ENCODE data around the gene GRAMD2B. TPM values are rescaled to one million over a fixed set of nuclear protein-coding genes. Genes with fewer than 3 reads are reported as not detected.

GRAMD2B gene
- total RNA-seq, 1 donor = 113 TPM

DNA sequence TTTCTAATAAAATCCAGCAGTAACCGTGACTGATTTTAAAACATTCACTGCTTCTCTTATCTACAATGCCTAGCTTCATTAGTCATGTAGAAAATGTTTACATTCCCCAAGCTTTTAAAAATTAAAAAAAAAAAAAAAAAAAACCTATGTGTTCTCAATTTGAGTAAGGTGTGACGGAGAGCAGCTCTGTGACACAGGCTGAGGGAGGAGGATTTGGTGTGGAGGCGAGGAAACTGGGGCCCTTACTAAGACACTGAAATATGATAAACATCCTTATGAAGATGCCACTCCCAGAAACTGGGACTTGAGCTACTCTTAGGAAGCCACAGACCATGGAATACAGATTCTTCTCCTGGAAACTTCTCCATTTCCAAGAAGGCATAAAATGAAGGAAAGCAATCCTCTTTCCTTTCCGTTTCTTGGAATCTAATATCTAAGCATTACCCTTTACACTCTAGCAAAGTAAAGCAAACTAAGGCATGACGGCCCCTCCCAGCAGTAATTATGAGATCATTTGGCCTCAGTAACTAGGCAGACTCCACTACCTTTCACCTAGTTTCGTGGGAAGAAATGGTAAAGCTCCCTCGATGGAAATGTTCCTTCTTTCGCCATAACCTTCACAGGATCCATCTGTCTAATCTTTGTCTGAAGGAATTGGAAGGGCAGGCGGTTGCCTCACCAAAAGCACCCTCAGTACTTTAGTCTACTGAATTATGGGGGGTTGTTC, 23.5 kb downstream of the GRAMD2B start:
- DNase-seq (ENCODE audit: low read depth) = peak; percentile 87
- TF ChIP-seq, protein P1, sequence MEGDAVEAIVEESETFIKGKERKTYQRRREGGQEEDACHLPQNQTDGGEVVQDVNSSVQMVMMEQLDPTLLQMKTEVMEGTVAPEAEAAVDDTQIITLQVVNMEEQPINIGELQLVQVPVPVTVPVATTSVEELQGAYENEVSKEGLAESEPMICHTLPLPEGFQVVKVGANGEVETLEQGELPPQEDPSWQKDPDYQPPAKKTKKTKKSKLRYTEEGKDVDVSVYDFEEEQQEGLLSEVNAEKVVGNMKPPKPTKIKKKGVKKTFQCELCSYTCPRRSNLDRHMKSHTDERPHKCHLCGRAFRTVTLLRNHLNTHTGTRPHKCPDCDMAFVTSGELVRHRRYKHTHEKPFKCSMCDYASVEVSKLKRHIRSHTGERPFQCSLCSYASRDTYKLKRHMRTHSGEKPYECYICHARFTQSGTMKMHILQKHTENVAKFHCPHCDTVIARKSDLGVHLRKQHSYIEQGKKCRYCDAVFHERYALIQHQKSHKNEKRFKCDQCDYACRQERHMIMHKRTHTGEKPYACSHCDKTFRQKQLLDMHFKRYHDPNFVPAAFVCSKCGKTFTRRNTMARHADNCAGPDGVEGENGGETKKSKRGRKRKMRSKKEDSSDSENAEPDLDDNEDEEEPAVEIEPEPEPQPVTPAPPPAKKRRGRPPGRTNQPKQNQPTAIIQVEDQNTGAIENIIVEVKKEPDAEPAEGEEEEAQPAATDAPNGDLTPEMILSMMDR (IDR thresholded peaks at IDR 0.05; ENCODE audit: insufficient read depth, low read depth, low read length) = no peak
- no peak overlapping the region for H3K4me3 ChIP-seq (ENCODE audit: low read depth, low read length)

DNA sequence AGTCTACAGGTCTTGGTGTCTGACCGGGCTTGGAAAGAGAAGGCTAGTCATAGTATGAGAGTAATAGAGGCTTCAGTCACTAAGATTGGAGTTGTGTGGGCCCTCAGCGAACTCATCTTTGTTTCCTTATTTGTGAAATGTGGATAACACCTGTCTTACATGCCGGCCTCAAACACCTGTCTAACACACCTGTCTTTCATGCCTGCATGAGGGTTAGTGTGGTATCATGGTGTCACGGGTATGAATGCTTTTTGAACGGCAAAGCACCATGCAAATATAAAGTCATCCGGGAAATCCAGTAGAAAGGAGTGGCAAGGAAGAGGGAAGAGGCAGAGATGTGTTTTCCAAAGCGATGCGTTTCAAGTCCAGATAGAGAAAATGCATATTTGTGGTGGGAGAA, 25.5 kb downstream of the GRAMD2B start:
- no peak overlapping the region for H3K4me3 ChIP-seq (ENCODE audit: low read depth, low read length)
- DNase-seq (ENCODE audit: low read depth) = no peak
- TF ChIP-seq, protein P1 (IDR thresholded peaks at IDR 0.05; ENCODE audit: insufficient read depth, low read depth, low read length) = no peak

DNA sequence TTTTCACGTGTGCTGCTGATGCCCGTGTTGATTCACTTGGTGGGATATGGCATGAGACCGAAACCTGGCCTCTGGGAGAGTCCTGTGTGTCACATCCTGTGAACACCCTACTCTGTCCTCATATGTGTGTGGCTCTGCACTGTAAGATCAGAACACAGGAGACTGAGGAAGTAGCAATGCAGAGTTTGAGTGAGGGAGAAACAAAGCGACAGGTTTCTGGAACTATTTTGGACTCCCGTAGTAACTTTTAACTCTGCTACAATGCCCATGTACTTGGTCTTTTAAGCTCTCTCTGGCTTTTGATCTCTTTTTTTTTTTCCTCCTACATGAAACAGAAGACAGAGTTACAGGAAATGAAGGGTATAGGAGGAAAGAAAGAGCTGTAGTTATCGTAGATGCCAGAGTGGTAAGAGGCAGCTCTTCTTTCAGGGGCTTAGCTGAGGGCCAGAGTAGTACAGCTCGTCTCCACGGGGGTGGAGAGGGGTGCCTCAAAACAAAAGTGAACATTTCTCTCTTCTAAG, 26.6 kb downstream of the GRAMD2B start:
- DNase-seq (ENCODE audit: low read depth) = peak; percentile 63
- H3K4me3 ChIP-seq (ENCODE audit: low read depth, low read length) = no peak overlapping the region
- TF ChIP-seq, protein P1 (IDR thresholded peaks at IDR 0.05; ENCODE audit: insufficient read depth, low read depth, low read length) = no peak

DNA sequence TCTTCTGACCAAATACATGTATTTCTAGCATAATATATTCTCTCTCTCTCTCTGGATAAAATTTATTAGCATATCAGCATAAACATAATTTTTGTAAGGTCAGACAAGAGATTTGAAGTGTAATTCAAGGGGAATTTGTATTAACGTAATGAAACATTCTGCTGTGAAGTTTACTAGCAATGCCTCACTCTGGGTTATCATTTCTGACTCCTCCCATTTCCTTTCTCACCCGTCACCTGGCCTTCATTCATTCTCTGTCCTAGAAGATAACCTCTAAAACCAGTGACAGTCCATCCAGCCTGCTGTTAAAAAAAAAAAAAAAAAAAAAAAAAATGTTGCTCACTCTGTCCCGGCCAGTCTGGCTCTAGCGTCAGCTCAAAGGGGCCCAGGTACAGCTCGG, 27.1 kb downstream of the GRAMD2B start:
- H3K4me3 ChIP-seq (ENCODE audit: low read depth, low read length) = no peak overlapping the region
- TF ChIP-seq, protein P1 (IDR thresholded peaks at IDR 0.05; ENCODE audit: insufficient read depth, low read depth, low read length) = no peak
- DNase-seq (ENCODE audit: low read depth) = no peak

DNA sequence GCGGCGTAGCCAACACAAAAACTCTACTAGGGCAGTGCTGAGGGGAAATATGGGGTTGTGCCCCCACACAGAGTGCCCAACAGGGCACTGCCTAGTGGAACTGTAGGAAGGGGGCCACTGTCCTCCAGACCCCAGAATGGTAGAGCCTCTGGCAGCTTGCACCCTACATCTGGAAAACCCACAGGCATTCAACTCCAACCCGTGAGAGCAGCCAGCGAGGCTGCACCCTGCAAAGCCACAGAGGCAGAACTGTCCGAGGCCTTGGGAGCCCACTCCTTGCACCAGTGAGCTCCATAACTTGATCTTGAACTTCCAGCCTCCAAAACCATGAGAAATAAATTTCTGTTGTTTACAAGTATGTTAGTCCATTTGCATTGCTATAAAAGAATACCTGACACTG, 27.7 kb downstream of the GRAMD2B start:
- TF ChIP-seq, protein P1 (IDR thresholded peaks at IDR 0.05; ENCODE audit: insufficient read depth, low read depth, low read length) = no peak
- no peak overlapping the region for H3K4me3 ChIP-seq (ENCODE audit: low read depth, low read length)
- DNase-seq (ENCODE audit: low read depth) = no peak

DNA sequence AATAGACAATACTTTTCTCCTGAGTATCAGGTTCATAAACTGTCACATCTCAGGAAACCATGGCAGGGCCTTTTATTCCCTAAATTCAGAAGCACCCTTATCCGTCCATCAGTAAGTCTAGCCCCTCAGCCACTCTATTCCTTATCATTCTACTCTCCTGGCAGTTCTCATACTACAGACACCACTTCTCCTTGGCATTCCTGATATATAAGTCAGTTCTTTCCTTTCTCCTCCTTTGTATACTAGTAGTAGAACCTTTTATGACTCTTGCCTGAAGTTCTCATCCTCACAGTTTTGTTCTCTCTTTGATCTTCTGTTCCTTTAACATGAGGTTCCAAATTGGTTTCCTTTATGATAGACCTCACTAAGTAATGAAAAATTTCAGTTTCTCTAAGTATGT, 29.3 kb downstream of the GRAMD2B start:
- DNase-seq (ENCODE audit: low read depth) = no peak
- H3K4me3 ChIP-seq (ENCODE audit: low read depth, low read length) = no peak overlapping the region
- TF ChIP-seq, protein P1 (IDR thresholded peaks at IDR 0.05; ENCODE audit: insufficient read depth, low read depth, low read length) = no peak

Data from fibroblast of villous mesenchyme (primary cell).